SU-DHL-6 (cell line): ENCODE data around the gene TRMT6.
A peak's percentile ranks its signal among the peaks of the same experiment; 100 is the strongest.

Experiments
- H2AFZ ChIP-seq: fragments of 200-600 bp; sonication (generic); 2 replicates; pipeline ENCODE4 v1.6.1; 2014; ENCODE audit warnings: low read depth, mild to moderate bottlenecking, moderate library complexity, mixed read lengths, antibody characterized with exemption, low read length; ENCODE audit not compliant: severe bottlenecking
- H3F3A ChIP-seq: fragments of 200-600 bp; shearing (Covaris generic); 2 replicates; pipeline ENCODE4 v1.6.0; 2016; ENCODE audit warnings: antibody characterized with exemption, mild to moderate bottlenecking; ENCODE audit not compliant: insufficient read depth
- H3K27ac ChIP-seq: fragments of 200-600 bp; sonication (generic); 2 replicates; pipeline ENCODE4 v1.5.1; 2016; ENCODE audit warnings: low read depth, mild to moderate bottlenecking, low read length, moderate library complexity, mixed read lengths
- H3K27me3 ChIP-seq: fragments of 200-600 bp; sonication (generic), shearing (Covaris generic); 2 replicates; pipeline ENCODE4 v1.6.0; 2014; ENCODE audit warnings: mild to moderate bottlenecking, low read length
- H3K36me3 ChIP-seq: fragments of 200-600 bp; sonication (generic); 2 replicates; pipeline ENCODE4 v1.6.1; 2014; ENCODE audit warnings: mild to moderate bottlenecking, low read length, mixed read lengths
- H3K4me2 ChIP-seq: fragments of 300-600, 200-600 bp; shearing (Covaris generic), sonication (generic); 2 replicates; pipeline ENCODE4 v1.6.0; 2014; ENCODE audit warnings: low read length, low read depth, mild to moderate bottlenecking; ENCODE audit not compliant: poor library complexity, severe bottlenecking
- H3K4me3 ChIP-seq: fragments of 200-600 bp; sonication (generic); 2 replicates; pipeline ENCODE4 v1.5.1; 2014; ENCODE audit warnings: antibody characterized with exemption, low read length, mild to moderate bottlenecking, mixed read lengths; ENCODE audit not compliant: insufficient read depth, poor library complexity, severe bottlenecking
- H3K79me2 ChIP-seq: fragments of 200-600 bp; sonication (generic); 2 replicates; pipeline ENCODE4 v1.6.1; 2014; ENCODE audit warnings: mild to moderate bottlenecking, low read length, moderate library complexity; ENCODE audit not compliant: insufficient read depth
- H3K9ac ChIP-seq: fragments of 200-600 bp; sonication (generic); 2 replicates; pipeline ENCODE4 v1.7.0; 2014; ENCODE audit warnings: mild to moderate bottlenecking, low read length
- H3K9me2 ChIP-seq: fragments of 200-600 bp; sonication (generic); replicated peaks from 2 replicates; pipeline ENCODE4 v1.6.1; 2014; ENCODE audit warnings: low read length; ENCODE audit not compliant: insufficient read depth
- H3K9me3 ChIP-seq: fragments of 200-600 bp; sonication (generic); 2 replicates; pipeline ENCODE4 v1.6.1; 2014; ENCODE audit warnings: low read length, mixed read lengths; ENCODE audit not compliant: insufficient read depth
- H4K20me1 ChIP-seq: fragments of 200-600 bp; sonication (generic); 2 replicates; pipeline ENCODE4 v1.6.1; 2014; ENCODE audit warnings: low read depth, mild to moderate bottlenecking, antibody characterized with exemption, low read length, moderate library complexity, mixed read lengths
- CTCF ChIP-seq: fragments of 200-600 bp; sonication (generic); IDR thresholded peaks from one replicate; pipeline ENCODE4 v1.5.1; 2017; ENCODE audit warnings: antibody characterized with exemption, mild to moderate bottlenecking, low read length, moderate library complexity; ENCODE audit not compliant: insufficient read depth, poor library complexity, severe bottlenecking
- EZH2phosphoT487 ChIP-seq: fragments of 200-600 bp; sonication (generic), shearing (Covaris generic); conservative IDR thresholded peaks from 2 replicates; pipeline ENCODE4 v1.6.1; 2018; ENCODE audit warnings: mild to moderate bottlenecking, antibody characterized with exemption, low read length, moderate library complexity, mixed read lengths

TRMT6 gene

GRCh38 chr20:5968462-5968861, 18.1 kb upstream of the TRMT6 start:
- no peaks in the 10 kb centered on the region for H3K27me3 ChIP-seq
- no peak overlapping the region for H2AFZ ChIP-seq
- no peaks in the 10 kb centered on the region for H3F3A ChIP-seq
- peaks cover 61% of the 10 kb centered on the region for H3K36me3 ChIP-seq
- H4K20me1 ChIP-seq, result no peaks in the 10 kb centered on the region
- no peak overlapping the region for H3K27ac ChIP-seq
- TF ChIP-seq CTCF (no peak), EZH2phosphoT487 (no peak)
- no peak overlapping the region for H3K9ac ChIP-seq
- no peak overlapping the region for H3K4me2 ChIP-seq
- H3K79me2 ChIP-seq, result no peaks in the 10 kb centered on the region; the same call in 1 of the 2 replicates
- H3K4me3 ChIP-seq, result no peak overlapping the region
- H3K9me3 ChIP-seq, result no peaks in the 10 kb centered on the region
- H3K9me2 ChIP-seq, result no peaks in the 10 kb centered on the region

GRCh38 chr20:5967469-5967868, 17.1 kb upstream of the TRMT6 start:
- H3K27me3 ChIP-seq, result no peaks in the 10 kb centered on the region
- H3K4me3 ChIP-seq, result no peak overlapping the region
- H3K9me2 ChIP-seq, result no peaks in the 10 kb centered on the region
- no peak for TF ChIP-seq EZH2phosphoT487
- TF ChIP-seq CTCF, result no peak
- H3F3A ChIP-seq, result no peaks in the 10 kb centered on the region
- H3K4me2 ChIP-seq, result no peak overlapping the region
- H3K36me3 ChIP-seq, result peaks cover 51% of the 10 kb centered on the region
- H3K9ac ChIP-seq, result no peak overlapping the region
- no peak overlapping the region for H2AFZ ChIP-seq
- no peaks in the 10 kb centered on the region for H3K9me3 ChIP-seq
- peaks cover 4% of the 10 kb centered on the region; the same call in 1 of the 2 replicates for H3K79me2 ChIP-seq
- no peak overlapping the region for H3K27ac ChIP-seq
- H4K20me1 ChIP-seq, result no peaks in the 10 kb centered on the region

GRCh38 chr20:5949943-5950270, 426 bp downstream of the TRMT6 start:
- Histone ChIP-seq H3K27me3 (no peaks in the 10 kb centered on the region), H2AFZ (no peak overlapping the region), H3F3A (no peaks in the 10 kb centered on the region), H3K79me2 (peaks cover 74% of the 10 kb centered on the region), H4K20me1 (no peaks in the 10 kb centered on the region), H3K9ac (peak overlapping the region; percentile 80), H3K4me2 (peak overlapping the region; percentile 96), H3K4me3 (peak overlapping the region; percentile 75), H3K9me3 (no peaks in the 10 kb centered on the region), H3K9me2 (no peaks in the 10 kb centered on the region), H3K36me3 (peaks cover 41% of the 10 kb centered on the region), H3K27ac (peak overlapping the region; percentile 4; the same call in 1 of the 2 replicates)
- TF ChIP-seq CTCF (no peak), EZH2phosphoT487 (no peak)

- H3K9me3 ChIP-seq, result no peaks in the 10 kb centered on the region
- no peaks in the 10 kb centered on the region for H3K9me2 ChIP-seq
- no peaks in the 10 kb centered on the region for H4K20me1 ChIP-seq
- no peak overlapping the region for H3K4me2 ChIP-seq
- no peak overlapping the region for H2AFZ ChIP-seq
- no peak overlapping the region for H3K27ac ChIP-seq
- H3K4me3 ChIP-seq, result no peak overlapping the region
- no peak overlapping the region for H3K9ac ChIP-seq
- TF ChIP-seq CTCF, result no peak
- TF ChIP-seq EZH2phosphoT487, result no peak
- no peaks in the 10 kb centered on the region for H3F3A ChIP-seq
- peaks cover 65% of the 10 kb centered on the region for H3K79me2 ChIP-seq
- H3K36me3 ChIP-seq, result peaks cover 44% of the 10 kb centered on the region
- no peaks in the 10 kb centered on the region for H3K27me3 ChIP-seq
Measured at GRCh38 chr20:5947276-5947675, 3.1 kb downstream of the TRMT6 start.
